ENCODE measurements around the gene RAD51. TPM values are rescaled to one million over a fixed set of nuclear protein-coding genes. Genes with fewer than 3 reads are reported as not detected.

RAD51 gene
- total RNA-seq (2021; ENCODE audit: unreplicated experiment) = 30.3 TPM
- 18.6 TPM for polyA plus RNA-seq (2012; ENCODE audit: insufficient read length)
- percentile 78 among the genes with signal in this experiment for Bru-seq, nascent RNA
- BruChase-seq, experiment 1, labeled RNA remaining after a 2-hour chase = percentile 84 among the genes with signal in this experiment
- BruChase-seq, experiment 2, labeled RNA remaining after a 6-hour chase = percentile 88 among the genes with signal in this experiment
- long read RNA-seq, transcript RAD51-201 (10 exons, 2,449 nt) = major isoform, 59 of 69 reads
- long read RNA-seq, partial matches to known transcripts = 2 of 69 reads
- long read RNA-seq, other reads (novel, unspliced or antisense) = 6 of 69 reads

DNA sequence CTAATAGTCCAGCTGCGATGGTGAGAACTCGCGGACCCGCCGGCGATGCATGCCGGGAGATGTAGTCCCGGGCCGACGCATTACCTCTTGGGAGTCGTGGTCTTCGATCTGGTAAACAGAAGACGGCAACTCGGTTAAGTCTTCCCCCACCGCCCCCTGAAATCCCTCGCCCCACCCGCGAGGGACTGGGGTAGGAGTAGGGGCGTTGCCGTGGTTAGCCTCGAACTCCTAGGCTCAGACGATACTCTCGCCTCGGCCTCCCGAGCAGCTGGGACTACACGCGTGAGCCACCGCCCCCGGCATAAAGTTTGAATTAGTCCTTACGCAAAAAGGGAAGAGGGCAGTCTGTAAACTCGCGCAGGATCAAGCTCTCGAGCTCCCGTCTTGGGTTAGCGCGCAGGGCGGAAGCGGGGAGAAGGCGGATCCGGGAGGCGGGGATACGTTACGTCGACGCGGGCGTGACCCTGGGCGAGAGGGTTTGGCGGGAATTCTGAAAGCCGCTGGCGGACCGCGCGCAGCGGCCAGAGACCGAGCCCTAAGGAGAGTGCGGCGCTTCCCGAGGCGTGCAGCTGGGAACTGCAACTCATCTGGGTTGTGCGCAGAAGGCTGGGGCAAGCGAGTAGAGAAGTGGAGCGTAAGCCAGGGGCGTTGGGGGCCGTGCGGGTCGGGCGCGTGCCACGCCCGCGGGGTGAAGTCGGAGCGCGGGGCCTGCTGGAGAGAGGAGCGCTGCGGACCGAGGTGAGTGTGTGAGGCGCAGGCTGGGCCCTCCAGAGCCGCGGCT lies at the start of gene RAD51:
TSS of gene RAD51 (plus strand) at position 487 of the 781 bp plus-strand sequence. CDS start 3,585 bp downstream, outside the sequence.
- ChIA-PET POLR2A (interaction anchor here (0.5 to 1.1 kb wide), 3 partner anchors 75 to 1011 kb away, joined by 3 to 5 read pairs (median 4); no protein-coding TSS in a partner anchor), CTCF (interaction anchor here (0.6 to 1.5 kb wide), 4 partner anchors 39 to 163 kb away, joined by 3 to 8 read pairs (median 3); no protein-coding TSS in a partner anchor)
- no TSS peak for BruUV-seq (replicated peaks)
- Histone ChIP-seq H3K36me3 (ENCODE audit: control insufficient read depth, insufficient read depth, low read length) (no peaks in the 10 kb centered on the region), H3K9me3 (ENCODE audit: control insufficient read depth, insufficient read depth, low read depth, low read length) (no peaks in the 10 kb centered on the region), H3K27ac (ENCODE audit: low read length) (peak within 1 kb of the TSS; percentile 86), H3K4me3 (ENCODE audit: low read depth in 2 of 2, low read length in 2 of 2) (peak within 1 kb of the TSS; percentile 80 to 97), H3K4me1 (ENCODE audit: control insufficient read depth, insufficient read depth, low read length) (no peaks in the 10 kb centered on the region; the same call in 1 of the 2 replicates), H3K27me3 (ENCODE audit: control insufficient read depth, insufficient read depth, low read length) (no peaks in the 10 kb centered on the region)
- TF ChIP-seq, protein P1, sequence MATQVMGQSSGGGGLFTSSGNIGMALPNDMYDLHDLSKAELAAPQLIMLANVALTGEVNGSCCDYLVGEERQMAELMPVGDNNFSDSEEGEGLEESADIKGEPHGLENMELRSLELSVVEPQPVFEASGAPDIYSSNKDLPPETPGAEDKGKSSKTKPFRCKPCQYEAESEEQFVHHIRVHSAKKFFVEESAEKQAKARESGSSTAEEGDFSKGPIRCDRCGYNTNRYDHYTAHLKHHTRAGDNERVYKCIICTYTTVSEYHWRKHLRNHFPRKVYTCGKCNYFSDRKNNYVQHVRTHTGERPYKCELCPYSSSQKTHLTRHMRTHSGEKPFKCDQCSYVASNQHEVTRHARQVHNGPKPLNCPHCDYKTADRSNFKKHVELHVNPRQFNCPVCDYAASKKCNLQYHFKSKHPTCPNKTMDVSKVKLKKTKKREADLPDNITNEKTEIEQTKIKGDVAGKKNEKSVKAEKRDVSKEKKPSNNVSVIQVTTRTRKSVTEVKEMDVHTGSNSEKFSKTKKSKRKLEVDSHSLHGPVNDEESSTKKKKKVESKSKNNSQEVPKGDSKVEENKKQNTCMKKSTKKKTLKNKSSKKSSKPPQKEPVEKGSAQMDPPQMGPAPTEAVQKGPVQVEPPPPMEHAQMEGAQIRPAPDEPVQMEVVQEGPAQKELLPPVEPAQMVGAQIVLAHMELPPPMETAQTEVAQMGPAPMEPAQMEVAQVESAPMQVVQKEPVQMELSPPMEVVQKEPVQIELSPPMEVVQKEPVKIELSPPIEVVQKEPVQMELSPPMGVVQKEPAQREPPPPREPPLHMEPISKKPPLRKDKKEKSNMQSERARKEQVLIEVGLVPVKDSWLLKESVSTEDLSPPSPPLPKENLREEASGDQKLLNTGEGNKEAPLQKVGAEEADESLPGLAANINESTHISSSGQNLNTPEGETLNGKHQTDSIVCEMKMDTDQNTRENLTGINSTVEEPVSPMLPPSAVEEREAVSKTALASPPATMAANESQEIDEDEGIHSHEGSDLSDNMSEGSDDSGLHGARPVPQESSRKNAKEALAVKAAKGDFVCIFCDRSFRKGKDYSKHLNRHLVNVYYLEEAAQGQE (IDR thresholded peaks at IDR 0.05; ENCODE audit: insufficient read depth in 1 of 2, low read depth in 2 of 2, low read length in 1 of 2) = no peak
- TF ChIP-seq SIN3A (IDR thresholded peaks at IDR 0.05; ENCODE audit: borderline replicate concordance, insufficient read depth, low read depth, low read length) = peak; percentile 100
- peak; percentile 79 for TF ChIP-seq POLR2AphosphoS5 (IDR thresholded peaks at IDR 0.05; ENCODE audit: low read depth, low read length)
- DNase-seq (ENCODE audit: low read depth, low spot score) = peak; percentile 80
- intact Hi-C loops (cut with micrococcal nuclease; ENCODE audit: unreplicated experiment) (no loop called here), in situ Hi-C loops (cut with HindIII; ENCODE audit: low pct_unique_long_range_greater_than_20kb, low sequenced_read_pairs) (no loop called here)
- peak; percentile 95 for ATAC-seq

DNA sequence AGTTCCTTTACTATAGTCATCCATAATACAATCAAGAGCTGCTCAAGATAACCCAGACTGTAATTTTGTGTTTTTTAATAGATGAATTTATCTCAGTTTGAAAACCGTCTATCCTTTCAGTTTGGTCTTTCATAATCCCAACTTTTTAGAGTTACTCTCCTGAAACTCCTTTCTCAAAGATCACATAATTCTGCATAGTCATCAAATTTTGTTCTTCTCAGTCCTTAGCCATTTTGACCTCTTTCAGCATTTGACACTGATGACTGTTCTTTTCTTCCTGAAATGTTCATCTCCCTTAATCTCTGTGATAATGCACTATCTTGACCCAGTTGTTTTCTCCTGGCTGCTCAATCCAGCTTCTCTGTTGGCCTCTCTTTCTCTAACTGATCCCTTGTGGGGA lies 47.5 kb upstream of the RAD51 start:
- no peak overlapping the region for H3K27ac ChIP-seq (ENCODE audit: low read length)
- in situ Hi-C loops (cut with HindIII; ENCODE audit: low pct_unique_long_range_greater_than_20kb, low sequenced_read_pairs) = loop anchor here (25.0 kb wide), 1 partner anchor 140 kb away; no protein-coding TSS in a partner anchor
- no peaks in the 10 kb centered on the region for H3K27me3 ChIP-seq (ENCODE audit: control insufficient read depth, insufficient read depth, low read length)
- ChIA-PET CTCF (interaction anchor here (0.6 kb wide), 2 partner anchors 9 to 287 kb away, joined by 4 to 5 read pairs; no protein-coding TSS in a partner anchor), POLR2A (no interaction called here)
- no peak for ATAC-seq
- no peaks in the 10 kb centered on the region for H3K4me1 ChIP-seq (ENCODE audit: control insufficient read depth, insufficient read depth, low read length)
- no peak overlapping the region for H3K4me3 ChIP-seq (ENCODE audit: low read depth in 2 of 2, low read length in 2 of 2)
- H3K9me3 ChIP-seq (ENCODE audit: control insufficient read depth, insufficient read depth, low read depth, low read length) = no peaks in the 10 kb centered on the region
- intact Hi-C loops (cut with micrococcal nuclease; ENCODE audit: unreplicated experiment) = no loop called here
- no TSS peak for BruUV-seq (replicated peaks)
- DNase-seq (ENCODE audit: low read depth, low spot score) = no peak
- peaks cover 21% of the 10 kb centered on the region; the same call in 1 of the 2 replicates for H3K36me3 ChIP-seq (ENCODE audit: control insufficient read depth, insufficient read depth, low read length)
- TF ChIP-seq TCF7L2 (IDR thresholded peaks at IDR 0.05; ENCODE audit: low read depth, low read length) (no peak), SIN3A (IDR thresholded peaks at IDR 0.05; ENCODE audit: borderline replicate concordance, insufficient read depth, low read depth, low read length) (no peak), POLR2AphosphoS5 (IDR thresholded peaks at IDR 0.05; ENCODE audit: low read depth, low read length) (no peak)
- TF ChIP-seq, protein P1 (IDR thresholded peaks at IDR 0.05; ENCODE audit: insufficient read depth in 1 of 2, low read depth in 2 of 2, low read length in 1 of 2) = no peak
- TF ChIP-seq, protein P2, sequence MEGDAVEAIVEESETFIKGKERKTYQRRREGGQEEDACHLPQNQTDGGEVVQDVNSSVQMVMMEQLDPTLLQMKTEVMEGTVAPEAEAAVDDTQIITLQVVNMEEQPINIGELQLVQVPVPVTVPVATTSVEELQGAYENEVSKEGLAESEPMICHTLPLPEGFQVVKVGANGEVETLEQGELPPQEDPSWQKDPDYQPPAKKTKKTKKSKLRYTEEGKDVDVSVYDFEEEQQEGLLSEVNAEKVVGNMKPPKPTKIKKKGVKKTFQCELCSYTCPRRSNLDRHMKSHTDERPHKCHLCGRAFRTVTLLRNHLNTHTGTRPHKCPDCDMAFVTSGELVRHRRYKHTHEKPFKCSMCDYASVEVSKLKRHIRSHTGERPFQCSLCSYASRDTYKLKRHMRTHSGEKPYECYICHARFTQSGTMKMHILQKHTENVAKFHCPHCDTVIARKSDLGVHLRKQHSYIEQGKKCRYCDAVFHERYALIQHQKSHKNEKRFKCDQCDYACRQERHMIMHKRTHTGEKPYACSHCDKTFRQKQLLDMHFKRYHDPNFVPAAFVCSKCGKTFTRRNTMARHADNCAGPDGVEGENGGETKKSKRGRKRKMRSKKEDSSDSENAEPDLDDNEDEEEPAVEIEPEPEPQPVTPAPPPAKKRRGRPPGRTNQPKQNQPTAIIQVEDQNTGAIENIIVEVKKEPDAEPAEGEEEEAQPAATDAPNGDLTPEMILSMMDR (IDR thresholded peaks at IDR 0.05) = no peak
